ENCODE results near the gene SFRP2.

SFRP2 gene

GRCh38 chr4:153759407-153760316 lies 29.2 kb downstream of the SFRP2 start, which contains the start of gene RNF175:
TSS of gene RNF175 (minus strand) at chr4:153760024. CDS start at chr4:153759862, 162 bp downstream.
- TF ChIP-seq, protein P1, sequence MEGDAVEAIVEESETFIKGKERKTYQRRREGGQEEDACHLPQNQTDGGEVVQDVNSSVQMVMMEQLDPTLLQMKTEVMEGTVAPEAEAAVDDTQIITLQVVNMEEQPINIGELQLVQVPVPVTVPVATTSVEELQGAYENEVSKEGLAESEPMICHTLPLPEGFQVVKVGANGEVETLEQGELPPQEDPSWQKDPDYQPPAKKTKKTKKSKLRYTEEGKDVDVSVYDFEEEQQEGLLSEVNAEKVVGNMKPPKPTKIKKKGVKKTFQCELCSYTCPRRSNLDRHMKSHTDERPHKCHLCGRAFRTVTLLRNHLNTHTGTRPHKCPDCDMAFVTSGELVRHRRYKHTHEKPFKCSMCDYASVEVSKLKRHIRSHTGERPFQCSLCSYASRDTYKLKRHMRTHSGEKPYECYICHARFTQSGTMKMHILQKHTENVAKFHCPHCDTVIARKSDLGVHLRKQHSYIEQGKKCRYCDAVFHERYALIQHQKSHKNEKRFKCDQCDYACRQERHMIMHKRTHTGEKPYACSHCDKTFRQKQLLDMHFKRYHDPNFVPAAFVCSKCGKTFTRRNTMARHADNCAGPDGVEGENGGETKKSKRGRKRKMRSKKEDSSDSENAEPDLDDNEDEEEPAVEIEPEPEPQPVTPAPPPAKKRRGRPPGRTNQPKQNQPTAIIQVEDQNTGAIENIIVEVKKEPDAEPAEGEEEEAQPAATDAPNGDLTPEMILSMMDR (IDR thresholded peaks at IDR 0.05), result no peak
- Histone ChIP-seq H3K4me1 (ENCODE audit: control insufficient read depth in 1 of 2, insufficient read depth in 1 of 2, low read depth in 1 of 2, low read length in 1 of 2) (peaks cover 0 to 7% of the 10 kb centered on the region in 2 experiments), H3K4me3 (ENCODE audit: low read depth in 1 of 2, low read length in 1 of 2) (peak within 1 kb of the TSS in 1 of 2 experiments; percentile 21), H3K9me3 (no peaks in the 10 kb centered on the region), H3K27me3 (peaks cover 84% of the 10 kb centered on the region), H3K36me3 (no peaks in the 10 kb centered on the region), H3K27ac (no peak within 1 kb of the TSS)

- Histone ChIP-seq H3K9me3 (no peaks in the 10 kb centered on the region), H3K4me3 (ENCODE audit: low read depth in 1 of 2, low read length in 1 of 2) (no peak overlapping the region), H3K27me3 (peaks cover 75% of the 10 kb centered on the region), H3K27ac (no peak overlapping the region), H3K36me3 (no peaks in the 10 kb centered on the region), H3K4me1 (ENCODE audit: control insufficient read depth in 1 of 2, insufficient read depth in 1 of 2, low read depth in 1 of 2, low read length in 1 of 2) (peaks cover 0 to 7% of the 10 kb centered on the region in 2 experiments)
- TF ChIP-seq, protein P1 (IDR thresholded peaks at IDR 0.05), result no peak
These were observed 30.0 kb downstream of the SFRP2 start for GRCh38 chr4:153758688-153759406.

DNA sequence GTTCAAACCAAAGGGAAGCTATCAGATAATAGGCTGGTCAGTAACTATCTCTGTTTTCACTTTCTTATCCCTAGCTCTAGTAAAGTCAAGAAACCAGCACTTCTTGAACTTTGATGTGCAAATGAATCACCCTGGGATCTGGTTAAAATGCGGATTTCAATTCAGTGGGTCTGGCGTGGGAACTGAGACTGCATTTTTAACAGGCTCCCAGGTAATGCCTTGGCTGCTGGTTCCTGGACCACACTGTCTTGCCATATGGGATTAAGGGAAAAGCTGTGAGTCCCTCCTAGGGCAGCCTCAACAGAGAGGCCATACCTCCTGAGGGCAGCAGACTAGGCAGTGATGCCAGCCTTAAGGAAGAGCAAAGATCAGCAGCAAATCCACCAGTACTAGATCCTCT lies 30.7 kb downstream of the SFRP2 start:
- TF ChIP-seq, protein P1 (IDR thresholded peaks at IDR 0.05), result no peak
- Histone ChIP-seq H3K9me3 (no peaks in the 10 kb centered on the region), H3K27ac (no peak overlapping the region), H3K27me3 (peaks cover 70% of the 10 kb centered on the region), H3K4me3 (ENCODE audit: low read depth in 1 of 2, low read length in 1 of 2) (no peak overlapping the region), H3K4me1 (ENCODE audit: control insufficient read depth in 1 of 2, insufficient read depth in 1 of 2, low read depth in 1 of 2, low read length in 1 of 2) (peaks cover 0 to 7% of the 10 kb centered on the region in 2 experiments), H3K36me3 (no peaks in the 10 kb centered on the region)

DNA sequence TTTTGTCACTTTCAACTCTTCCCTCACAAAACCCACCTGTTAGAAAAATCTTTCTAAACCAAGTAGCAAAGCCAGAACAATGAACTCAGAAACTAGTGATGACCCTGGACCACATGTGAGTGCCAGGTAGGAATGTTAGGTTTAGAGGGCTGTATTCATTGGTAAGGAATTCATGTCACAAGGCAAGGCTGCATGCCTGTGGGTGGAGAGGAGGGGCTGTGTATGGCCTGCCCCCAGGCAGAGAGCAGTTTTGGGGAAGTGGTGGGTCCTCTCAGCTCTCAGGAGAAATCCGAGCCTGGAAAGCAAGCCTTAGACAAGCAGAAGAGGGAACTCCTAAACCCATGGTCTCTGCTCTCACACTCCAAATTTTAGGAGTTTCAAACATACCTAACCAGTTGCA lies 31.5 kb downstream of the SFRP2 start:
- no peak overlapping the region for H3K27ac ChIP-seq
- no peaks in the 10 kb centered on the region for H3K36me3 ChIP-seq
- H3K9me3 ChIP-seq, result no peaks in the 10 kb centered on the region
- peaks cover 65% of the 10 kb centered on the region for H3K27me3 ChIP-seq
- TF ChIP-seq, protein P1 (IDR thresholded peaks at IDR 0.05), result no peak
- H3K4me3 ChIP-seq (ENCODE audit: low read depth in 1 of 2, low read length in 1 of 2), result no peak overlapping the region
- H3K4me1 ChIP-seq (ENCODE audit: control insufficient read depth in 1 of 2, insufficient read depth in 1 of 2, low read depth in 1 of 2, low read length in 1 of 2), result peaks cover 0 to 7% of the 10 kb centered on the region in 2 experiments

DNA sequence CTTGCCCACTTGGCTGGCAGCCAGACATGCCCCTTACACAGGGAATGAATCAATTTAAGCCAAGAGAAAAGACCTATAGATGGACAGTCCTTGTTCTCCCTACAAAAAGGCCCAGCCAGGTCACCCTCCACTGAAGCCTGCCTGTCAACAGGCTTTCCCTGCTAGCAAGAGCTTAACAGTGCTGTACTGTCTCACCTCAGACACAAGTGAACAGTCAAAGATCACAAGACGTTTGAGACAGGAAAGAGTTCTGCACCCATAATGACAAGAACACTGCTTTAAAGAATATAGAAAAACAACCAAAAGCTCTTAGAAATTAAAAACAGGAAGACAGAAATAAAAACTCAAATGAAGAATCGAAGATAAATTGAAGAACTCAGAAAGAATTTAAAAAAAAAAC lies 33.7 kb downstream of the SFRP2 start:
- TF ChIP-seq, protein P1 (IDR thresholded peaks at IDR 0.05), result no peak
- Histone ChIP-seq H3K36me3 (no peaks in the 10 kb centered on the region), H3K9me3 (no peaks in the 10 kb centered on the region), H3K4me3 (ENCODE audit: low read depth in 1 of 2, low read length in 1 of 2) (no peak overlapping the region), H3K27me3 (peaks cover 42% of the 10 kb centered on the region), H3K4me1 (ENCODE audit: control insufficient read depth in 1 of 2, insufficient read depth in 1 of 2, low read depth in 1 of 2, low read length in 1 of 2) (peaks cover 0 to 7% of the 10 kb centered on the region in 2 experiments), H3K27ac (no peak overlapping the region)
